Measurements from ENCODE around the gene RAB39B.
A peak's percentile ranks its signal among the peaks of the same experiment; 100 is the strongest.

The RAB39B gene

DNA sequence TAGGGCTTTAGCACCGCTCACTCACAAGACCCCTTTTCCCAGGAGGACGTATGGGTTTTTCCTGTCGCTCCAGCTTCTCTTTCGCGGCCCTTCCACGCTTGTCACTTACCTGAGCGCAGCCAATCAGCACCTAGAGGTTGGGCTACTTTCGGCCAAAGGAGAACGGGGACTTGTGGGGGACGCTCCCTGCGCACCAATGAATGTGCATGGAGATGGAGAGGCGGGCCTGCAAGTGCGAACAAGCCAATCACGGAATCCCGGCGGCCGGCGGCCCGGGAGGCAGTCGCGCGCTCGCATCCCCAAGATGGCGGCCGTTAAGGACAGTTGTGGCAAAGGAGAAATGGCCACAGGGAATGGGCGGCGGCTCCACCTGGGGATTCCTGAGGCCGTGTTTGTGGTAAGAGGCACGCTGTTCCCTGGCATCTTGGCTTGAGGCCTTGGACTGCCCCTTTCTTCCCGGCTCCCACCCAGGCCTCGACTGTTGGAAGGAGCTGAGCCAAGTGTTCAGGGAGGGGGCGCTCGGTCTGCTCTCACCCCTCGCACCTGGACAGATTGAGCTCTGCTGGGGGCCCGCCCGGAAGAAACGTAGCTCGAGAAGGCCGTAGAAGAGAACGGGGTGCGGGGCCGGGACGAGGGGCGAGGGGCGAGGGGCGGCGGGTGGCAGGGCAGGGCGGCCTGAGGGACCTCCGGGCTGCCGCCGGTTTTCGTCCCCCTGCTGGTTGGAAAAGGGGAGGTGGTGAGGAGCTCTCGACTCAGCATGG, 47.9 kb downstream of the RAB39B start, which contains the start of gene VBP1:
Gene VBP1, plus strand, starts transcription at position 282 of the 761 bp plus-strand sequence. Its CDS starts 23 bp downstream, at position 305.
- H3K4me3 ChIP-seq (ENCODE audit: low read depth, low read length): peak within 1 kb of the TSS; percentile 98
- H3K4me1 ChIP-seq (ENCODE audit: control insufficient read depth, insufficient read depth, low read length, unreplicated experiment): peaks cover 18% of the 10 kb centered on the region
- peak within 1 kb of the TSS; percentile 70 for H3K27ac ChIP-seq (ENCODE audit: low read depth, low read length)
- peaks cover 30% of the 10 kb centered on the region for H3K79me2 ChIP-seq (ENCODE audit: control insufficient read depth, insufficient read depth, low read length, unreplicated experiment)
- H2AFZ ChIP-seq (ENCODE audit: low read length, unreplicated experiment): peak within 1 kb of the TSS; percentile 80
- no peaks in the 10 kb centered on the region for H3K27me3 ChIP-seq (ENCODE audit: insufficient read depth, low read length)
- H3K36me3 ChIP-seq (ENCODE audit: insufficient read depth, low read length): no peaks in the 10 kb centered on the region; the same call in 1 of the 2 replicates

DNA sequence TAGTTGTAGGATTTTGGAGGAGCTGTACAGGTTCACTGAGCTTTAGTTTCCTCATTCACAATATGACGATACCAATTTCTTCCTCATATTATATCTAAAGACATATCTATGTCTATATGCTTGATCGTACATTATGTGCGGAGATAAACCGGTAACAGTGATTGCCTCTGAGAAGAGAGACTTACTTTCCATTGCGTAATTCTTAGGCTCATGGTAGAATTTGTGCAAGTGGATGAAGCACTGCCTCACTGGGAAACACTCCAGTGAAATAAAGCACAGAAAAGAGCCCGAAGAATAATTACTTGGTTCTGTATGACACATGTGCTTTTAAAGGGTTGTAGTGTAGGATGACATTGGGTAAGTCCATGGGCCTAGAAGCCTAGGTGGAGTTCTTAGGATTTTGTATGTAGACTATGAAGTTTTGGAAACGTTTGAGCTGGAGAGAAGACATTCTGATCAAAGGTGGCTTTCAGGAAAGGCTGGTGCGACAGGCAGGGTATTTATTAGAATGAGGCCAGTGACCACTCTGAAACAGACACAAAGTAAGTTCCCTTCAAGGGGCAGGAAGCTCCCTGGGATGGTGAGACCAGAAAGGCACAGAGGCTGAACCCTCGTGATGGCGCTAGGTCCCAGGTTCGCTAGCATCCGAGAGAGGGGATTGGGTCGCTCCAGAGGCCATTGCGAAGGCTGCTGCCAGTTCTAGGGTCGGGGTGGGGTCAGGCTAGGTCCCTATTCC, 48.7 kb downstream of the RAB39B start:
- Histone ChIP-seq H3K27me3 (ENCODE audit: insufficient read depth, low read length) (no peaks in the 10 kb centered on the region), H3K27ac (ENCODE audit: low read depth, low read length) (no peak overlapping the region), H3K36me3 (ENCODE audit: insufficient read depth, low read length) (no peaks in the 10 kb centered on the region; the same call in 1 of the 2 replicates), H2AFZ (ENCODE audit: low read length, unreplicated experiment) (peak overlapping the region; percentile 47), H3K4me3 (ENCODE audit: low read depth, low read length) (peak overlapping the region; percentile 98), H3K79me2 (ENCODE audit: control insufficient read depth, insufficient read depth, low read length, unreplicated experiment) (peaks cover 30% of the 10 kb centered on the region), H3K4me1 (ENCODE audit: control insufficient read depth, insufficient read depth, low read length, unreplicated experiment) (peaks cover 18% of the 10 kb centered on the region)

DNA sequence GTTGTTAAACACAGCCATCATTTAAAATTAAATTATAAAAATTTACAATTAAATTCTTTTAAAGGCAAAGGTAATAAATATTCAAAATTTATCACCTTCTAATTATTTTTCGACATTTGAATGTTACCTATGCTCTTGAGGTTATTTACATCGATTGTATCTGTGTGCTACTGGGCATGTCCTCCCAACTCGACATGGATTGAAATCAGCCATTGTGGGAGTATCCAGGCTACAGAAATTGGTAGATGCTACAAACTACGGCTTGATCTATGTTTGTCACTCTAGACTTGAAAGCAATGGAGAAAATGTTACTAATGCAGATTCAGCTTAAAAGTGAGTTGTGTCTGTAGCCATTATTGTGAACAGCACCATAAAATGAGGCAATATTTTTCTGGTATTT, 50.6 kb downstream of the RAB39B start:
- peaks cover 17% of the 10 kb centered on the region for H3K4me1 ChIP-seq (ENCODE audit: control insufficient read depth, insufficient read depth, low read length, unreplicated experiment)
- no peak overlapping the region for H2AFZ ChIP-seq (ENCODE audit: low read length, unreplicated experiment)
- no peaks in the 10 kb centered on the region for H3K27me3 ChIP-seq (ENCODE audit: insufficient read depth, low read length)
- no peak overlapping the region for H3K4me3 ChIP-seq (ENCODE audit: low read depth, low read length)
- no peak overlapping the region for H3K27ac ChIP-seq (ENCODE audit: low read depth, low read length)
- H3K79me2 ChIP-seq (ENCODE audit: control insufficient read depth, insufficient read depth, low read length, unreplicated experiment): peaks cover 15% of the 10 kb centered on the region
- no peaks in the 10 kb centered on the region for H3K36me3 ChIP-seq (ENCODE audit: insufficient read depth, low read length)

DNA sequence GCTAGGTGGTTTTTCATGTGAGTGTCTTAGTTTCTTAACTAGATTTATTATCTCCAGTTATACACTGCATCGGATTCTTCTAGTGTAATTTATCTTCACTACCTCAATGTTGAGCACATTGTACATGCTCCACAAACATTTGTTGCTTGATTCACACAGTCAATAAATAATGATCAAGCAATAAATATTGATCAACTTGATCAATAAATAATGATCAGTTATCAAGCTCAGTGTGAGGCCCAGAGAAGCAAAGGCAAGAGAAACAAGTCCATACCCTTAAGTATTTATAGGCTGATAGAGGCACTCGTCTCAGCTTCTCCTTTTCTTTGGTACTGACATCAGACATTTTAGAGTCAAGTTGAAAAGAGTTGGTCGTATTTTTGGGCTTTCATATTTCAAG, 53.1 kb downstream of the RAB39B start:
- peaks cover 4% of the 10 kb centered on the region for H3K4me1 ChIP-seq (ENCODE audit: control insufficient read depth, insufficient read depth, low read length, unreplicated experiment)
- H3K79me2 ChIP-seq (ENCODE audit: control insufficient read depth, insufficient read depth, low read length, unreplicated experiment): no peaks in the 10 kb centered on the region
- H3K27me3 ChIP-seq (ENCODE audit: insufficient read depth, low read length): no peaks in the 10 kb centered on the region
- H3K36me3 ChIP-seq (ENCODE audit: insufficient read depth, low read length): no peaks in the 10 kb centered on the region
- no peak overlapping the region for H3K4me3 ChIP-seq (ENCODE audit: low read depth, low read length)
- no peak overlapping the region for H2AFZ ChIP-seq (ENCODE audit: low read length, unreplicated experiment)
- H3K27ac ChIP-seq (ENCODE audit: low read depth, low read length): no peak overlapping the region

Measured in ACC112 (cell line).